GM12865 (cell line): ENCODE results near the gene ZIC1.

Experiments used
- DNase-seq: peaks from one replicate; pipeline ENCODE4 v3.0.0; 2010; ENCODE audit warnings: low read depth
- H3K4me3 ChIP-seq: 2 replicates; pipeline ENCODE4 v1.5.1; 2011; ENCODE audit warnings: mild to moderate bottlenecking, low read depth, low read length, control low read depth
- CTCF ChIP-seq: IDR thresholded peaks from 2 replicates; pipeline ENCODE4 v1.5.1; 2011; ENCODE audit warnings: low read length, control low read depth, low read depth, inconsistent platforms; ENCODE audit not compliant: insufficient read depth; ENCODE audit errors: missing control alignments

The ZIC1 gene

DNA sequence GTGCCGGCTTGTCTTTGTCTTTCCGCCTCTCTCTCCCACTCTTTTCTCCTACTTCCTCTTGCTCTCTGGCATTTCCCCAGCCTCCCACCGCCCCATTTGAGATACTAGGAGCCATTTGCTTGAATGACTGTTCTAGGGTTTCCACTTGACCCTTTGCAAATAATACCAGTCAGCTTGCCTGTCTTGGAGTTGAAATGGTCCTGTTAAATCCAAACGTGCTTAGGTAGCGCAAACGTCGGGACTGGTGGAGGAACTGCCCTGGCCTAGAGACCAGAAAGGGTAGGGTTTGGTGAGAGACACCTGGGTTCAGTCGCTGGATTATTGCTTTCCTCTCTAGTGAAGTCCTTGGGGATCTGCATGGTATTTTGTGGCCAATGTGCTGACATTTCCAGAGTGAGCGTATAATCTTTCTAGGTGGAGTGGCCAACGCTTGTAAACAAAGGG lies 10.6 kb downstream of the ZIC1 start:
- H3K4me3 ChIP-seq: no peak overlapping the region
- TF ChIP-seq CTCF: no peak
- no peak for DNase-seq

DNA sequence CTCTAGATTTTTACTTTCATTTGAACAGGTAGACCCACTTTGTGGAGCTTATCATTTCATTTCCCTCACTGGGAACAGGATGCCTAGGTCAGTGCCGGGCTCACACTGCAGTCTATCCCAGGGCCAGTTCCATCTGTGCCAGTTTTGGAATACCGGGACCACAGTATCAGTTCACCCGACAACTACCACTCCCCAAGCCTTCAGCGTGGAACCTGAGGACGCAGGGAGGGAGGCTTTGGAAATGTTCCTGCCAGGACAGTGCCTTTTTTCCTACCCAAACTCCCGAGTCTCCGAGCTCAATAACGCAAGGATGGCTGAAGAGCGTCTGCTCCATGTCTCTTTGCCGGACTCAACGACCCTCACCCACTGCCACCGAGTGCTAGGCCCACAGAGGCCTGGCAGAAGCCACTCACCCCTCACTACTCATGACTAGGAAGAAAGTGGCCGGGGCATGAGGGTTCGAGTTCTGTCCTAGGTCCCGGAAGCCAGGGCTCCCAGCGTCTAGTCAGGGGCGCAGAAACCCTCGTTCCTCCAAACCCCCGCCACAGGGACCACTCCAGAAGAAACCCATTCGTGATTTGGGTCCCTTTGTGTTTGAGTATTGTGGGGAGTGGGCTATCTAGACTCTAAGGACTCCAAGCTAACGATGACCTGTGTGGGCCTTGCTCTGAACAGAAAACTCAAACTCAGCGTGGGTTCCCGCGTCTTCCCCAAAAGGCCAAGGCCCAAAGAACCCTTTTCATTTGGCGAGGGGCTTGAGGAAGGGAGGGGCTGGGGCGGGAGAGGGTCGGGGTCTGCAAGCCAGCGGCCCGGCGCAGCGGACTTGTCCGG lies 11.4 kb downstream of the ZIC1 start:
- no peak for DNase-seq
- TF ChIP-seq CTCF: no peak
- H3K4me3 ChIP-seq: no peak overlapping the region

- no peak for TF ChIP-seq CTCF
- H3K4me3 ChIP-seq: no peak overlapping the region
- no peak for DNase-seq
Measured at GRCh38 chr3:147421184-147421912, 12.2 kb downstream of the ZIC1 start.

DNA sequence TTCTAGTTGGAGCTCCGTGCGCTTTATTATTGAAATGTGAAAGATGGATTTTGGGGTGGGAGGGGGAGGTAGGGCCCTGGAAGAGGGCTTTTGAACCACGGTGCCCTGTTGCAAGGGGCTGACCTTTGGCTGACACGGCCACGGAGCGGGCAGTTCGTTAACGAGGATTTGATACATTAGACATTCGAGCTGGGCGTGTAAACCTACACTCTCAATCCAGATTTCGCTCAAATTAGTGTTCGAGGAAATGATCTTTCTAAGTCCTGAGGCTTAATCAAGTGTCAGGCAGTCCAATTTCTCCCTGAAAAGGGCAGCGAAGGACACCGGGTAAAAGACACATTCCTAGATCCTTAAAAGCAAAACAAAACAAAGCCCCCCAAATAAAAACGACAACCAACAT lies 13.0 kb downstream of the ZIC1 start:
- H3K4me3 ChIP-seq: no peak overlapping the region
- no peak for DNase-seq
- TF ChIP-seq CTCF: no peak

- DNase-seq: no peak
- no peak overlapping the region for H3K4me3 ChIP-seq
- no peak for TF ChIP-seq CTCF
Measured at GRCh38 chr3:147422601-147423536, 13.7 kb downstream of the ZIC1 start.

DNA sequence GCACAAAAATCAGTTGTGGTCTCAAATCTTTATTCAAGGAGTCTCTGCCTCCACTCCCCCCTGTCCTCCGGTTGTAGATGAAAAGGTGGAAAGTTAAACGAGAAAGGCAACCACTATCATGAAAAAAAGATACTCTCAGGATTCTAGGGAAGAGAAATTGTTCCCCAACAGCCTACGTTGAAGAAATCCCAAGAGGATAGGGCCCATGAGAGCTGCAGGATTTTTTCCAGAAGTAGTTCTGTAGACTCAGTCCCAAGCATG lies 14.3 kb downstream of the ZIC1 start:
- H3K4me3 ChIP-seq: no peak overlapping the region
- DNase-seq: no peak
- no peak for TF ChIP-seq CTCF
